NT2/D1 (cell line): ENCODE data around the gene ZNF394.

ENCODE experiments used
- SUZ12 ChIP-seq: IDR thresholded peaks from 2 replicates; pipeline ENCODE4 v1.6.1; 2011; ENCODE audit not compliant: insufficient read length, insufficient read depth; ENCODE audit errors: extremely low read depth
- YY1 ChIP-seq: IDR thresholded peaks from 2 replicates; pipeline ENCODE4 v1.6.1; 2011; ENCODE audit not compliant: insufficient read length, insufficient read depth
- ZNF274 ChIP-seq: IDR thresholded peaks from 2 replicates; pipeline ENCODE4 v1.6.1; 2011; ENCODE audit warnings: mild to moderate bottlenecking, low read depth, low read length

- TF ChIP-seq ZNF274 = no peak
- no peak for TF ChIP-seq SUZ12
- no peak for TF ChIP-seq YY1
These were observed 21.3 kb downstream of the ZNF394 start for GRCh38 chr7:99478464-99479440.
